GM13977 (cell line): ENCODE results near the gene MLST8.
A peak's percentile ranks its signal among the peaks of the same experiment; 100 is the strongest.

Source experiments
- DNase-seq: peaks from one replicate; pipeline ENCODE4 v3.0.0; 2012; ENCODE audit warnings: low spot score
- CTCF ChIP-seq: IDR thresholded peaks from 2 replicates; pipeline ENCODE4 v1.5.1; 2012; ENCODE audit warnings: mild to moderate bottlenecking, control low read depth; ENCODE audit not compliant: insufficient read depth; ENCODE audit errors: extremely low read depth, missing control alignments
- in situ Hi-C: fragments of 300-500 bp; cut with MboI; formaldehyde crosslinking; loops from one replicate; pipeline ENCODE4 v1.12.0; 2022; ENCODE audit warnings: low sequenced_read_pairs, low pct_unique_long_range_greater_than_20kb, mixed read lengths, inconsistent platforms; ENCODE audit not compliant: unreplicated experiment

MLST8 gene, protein sequence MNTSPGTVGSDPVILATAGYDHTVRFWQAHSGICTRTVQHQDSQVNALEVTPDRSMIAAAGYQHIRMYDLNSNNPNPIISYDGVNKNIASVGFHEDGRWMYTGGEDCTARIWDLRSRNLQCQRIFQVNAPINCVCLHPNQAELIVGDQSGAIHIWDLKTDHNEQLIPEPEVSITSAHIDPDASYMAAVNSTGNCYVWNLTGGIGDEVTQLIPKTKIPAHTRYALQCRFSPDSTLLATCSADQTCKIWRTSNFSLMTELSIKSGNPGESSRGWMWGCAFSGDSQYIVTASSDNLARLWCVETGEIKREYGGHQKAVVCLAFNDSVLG

GRCh38 chr16:2205104-2205966, at the start of gene MLST8:
Gene MLST8 (plus strand): TSS chr16:2205454. CDS start chr16:2206086, 632 bp downstream.
- in situ Hi-C loops: no loop called here
- peak; percentile 99 for DNase-seq
- peak; percentile 9 for TF ChIP-seq CTCF

DNA sequence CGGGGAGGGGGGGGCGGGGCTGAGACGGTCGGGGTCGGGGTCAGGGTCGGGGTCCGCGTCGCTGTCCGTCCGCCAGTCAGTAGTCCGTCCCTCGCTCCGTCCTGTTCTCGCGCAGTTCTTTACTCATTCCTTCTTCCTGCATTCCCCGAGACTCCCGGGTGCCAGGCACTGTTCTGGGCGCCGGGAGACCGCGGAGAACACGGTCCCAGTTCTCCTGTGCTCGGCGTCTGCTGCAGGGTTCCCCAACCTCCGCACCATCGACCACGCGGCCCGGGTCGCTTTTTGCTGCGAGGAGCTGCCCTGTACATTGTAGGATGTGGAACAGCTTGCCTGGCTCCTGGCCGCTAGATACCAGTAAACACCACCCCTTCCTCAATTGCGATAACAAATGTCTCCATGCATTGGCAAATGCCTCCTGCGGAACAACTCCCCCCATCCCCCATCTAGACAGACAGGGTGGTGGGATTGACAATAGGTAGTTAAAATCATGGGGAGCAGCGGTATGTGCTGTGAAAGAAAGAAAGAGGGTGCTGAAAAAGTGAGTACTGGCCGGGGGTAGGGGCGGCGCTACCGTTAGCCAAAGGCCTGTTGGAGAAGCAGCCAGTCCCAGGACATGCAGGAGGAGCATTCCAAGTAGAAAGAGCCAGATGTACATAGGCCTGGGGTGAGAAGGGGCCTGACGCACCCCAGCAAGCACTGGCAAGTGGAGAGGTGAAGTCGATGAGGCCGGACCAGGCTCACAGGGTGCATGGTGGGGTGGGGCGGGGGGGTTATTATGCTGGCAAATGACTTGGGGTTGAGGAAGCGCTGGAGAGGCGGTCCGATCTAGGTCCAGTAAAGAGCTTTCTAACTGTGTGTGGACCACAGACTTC, 49.0 kb upstream of the MLST8 start:
- in situ Hi-C loops: no loop called here
- DNase-seq: no peak
- no peak for TF ChIP-seq CTCF

GRCh38 chr16:2156849-2157224, 48.4 kb upstream of the MLST8 start:
- in situ Hi-C loops: no loop called here
- TF ChIP-seq CTCF: no peak

GRCh38 chr16:2157480-2158261, 47.6 kb upstream of the MLST8 start:
- no peak for DNase-seq
- no peak for TF ChIP-seq CTCF
- in situ Hi-C loops: no loop called here

More at GRCh38 chr16:2156849-2157224, 48.4 kb upstream of the MLST8 start:
- DNase-seq: no peak

- no peak for TF ChIP-seq CTCF
- DNase-seq: no peak
- in situ Hi-C loops: no loop called here
These were observed 47.0 kb upstream of the MLST8 start for GRCh38 chr16:2158262-2158638.
